HG02763 (cell line): ENCODE results near the gene ZNF740.
"Not testable (repeated sequence)": the region's sequence is repeated elsewhere in the genome, so short reads cannot be mapped to it uniquely, and the experiment has no call there.

Source experiments
- ATAC-seq: cut with Tn5 transposase; IDR thresholded peaks from one replicate; pipeline ENCODE4 v1.9.1; 2021; ENCODE audit warnings: mild to moderate bottlenecking, moderate library complexity; ENCODE audit not compliant: unreplicated experiment

ZNF740 gene

GRCh38 chr12:53180220-53180930 lies at the start of gene ZNF740, which contains the start of gene CSAD:
ZNF740 (plus strand) TSS chr12:53180722; CDS start chr12:53181984, 1,262 bp downstream.
CSAD (minus strand) TSS chr12:53180925; CDS start chr12:53173470, 7,455 bp downstream.
- peak; percentile 93 for ATAC-seq

- no peak for ATAC-seq
Measured at GRCh38 chr12:53131844-53132243, 48.7 kb upstream of the ZNF740 start.

DNA sequence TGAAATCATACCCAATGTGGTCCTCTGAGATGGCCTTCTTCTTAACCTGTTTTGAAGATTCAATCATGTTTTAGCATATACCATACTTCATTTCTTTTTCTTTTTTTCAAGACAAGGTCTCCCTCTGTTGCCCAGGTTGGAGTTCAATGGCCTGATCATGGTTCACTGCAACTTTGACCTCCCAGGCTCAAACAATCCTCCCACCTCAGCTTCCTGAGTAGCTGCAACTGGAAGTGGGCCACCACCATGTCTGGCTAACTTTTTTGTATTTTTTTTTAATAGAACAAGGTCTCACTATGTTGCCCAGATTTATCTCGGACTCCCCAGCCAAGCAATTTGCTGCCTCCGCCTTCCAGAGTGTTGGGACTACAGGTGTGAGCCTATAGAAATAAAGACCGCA lies 46.8 kb upstream of the ZNF740 start:
- no peak for ATAC-seq

- ATAC-seq, result no peak
Measured at GRCh38 chr12:53143355-53143754, 37.2 kb upstream of the ZNF740 start.

GRCh38 chr12:53145383-53146260 lies 34.9 kb upstream of the ZNF740 start:
- no peak for ATAC-seq

DNA sequence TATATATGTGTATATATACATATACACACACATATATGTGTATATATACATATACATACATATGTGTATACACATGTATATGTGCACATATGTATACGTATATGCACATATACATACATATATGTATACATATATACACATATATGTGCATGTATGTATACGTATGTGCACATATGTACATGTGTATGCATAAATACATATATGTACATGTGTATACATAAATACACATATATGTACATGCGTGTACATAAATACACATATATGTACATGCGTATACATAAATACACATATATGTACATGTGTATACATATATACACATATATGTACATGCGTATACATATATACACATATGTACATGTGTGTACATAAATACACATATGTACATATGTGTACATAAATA lies 33.3 kb upstream of the ZNF740 start:
- no peak for ATAC-seq

DNA sequence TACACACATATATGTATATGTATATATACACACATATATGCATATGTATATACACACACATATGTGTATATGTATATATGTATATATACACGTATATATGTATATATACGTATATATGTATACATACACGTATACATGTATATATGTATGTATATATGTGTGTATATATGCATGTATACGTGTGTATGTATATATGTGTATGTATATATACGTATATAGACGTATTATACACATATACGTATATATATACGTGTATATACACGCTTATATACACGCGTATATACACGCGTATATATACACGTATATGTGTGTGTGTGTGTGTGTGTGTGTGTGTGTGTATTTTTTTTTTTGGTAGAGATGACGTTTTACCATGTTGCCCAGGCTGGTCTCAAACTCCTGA lies 32.9 kb upstream of the ZNF740 start:
- no peak for ATAC-seq

- no peak for ATAC-seq
Measured at GRCh38 chr12:53151039-53151438, 29.5 kb upstream of the ZNF740 start.

- ATAC-seq, result no peak
Measured at GRCh38 chr12:53152390-53152789, 28.1 kb upstream of the ZNF740 start.

GRCh38 chr12:53159195-53159839 lies 21.2 kb upstream of the ZNF740 start:
- peak; percentile 84 for ATAC-seq

DNA sequence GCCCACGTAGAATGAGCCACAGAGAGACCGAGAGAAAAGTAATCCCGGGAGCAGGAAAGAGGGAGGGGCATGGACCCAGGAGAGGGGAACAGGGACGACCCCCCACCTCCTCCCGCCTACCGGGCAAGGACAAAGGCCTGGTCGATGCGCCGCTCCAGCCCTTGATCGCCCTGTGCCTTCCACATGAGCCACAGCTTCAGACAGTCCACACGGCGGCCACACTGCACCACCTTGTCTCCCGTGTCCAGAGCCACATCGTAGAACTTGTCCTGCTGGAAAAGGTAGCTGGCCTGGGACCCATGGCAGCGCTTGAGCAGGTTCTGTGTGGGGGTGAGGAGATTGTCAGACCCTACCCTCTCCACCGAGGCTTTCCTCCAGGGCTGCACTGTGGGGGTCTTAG lies 20.5 kb upstream of the ZNF740 start:
- no peak for ATAC-seq

DNA sequence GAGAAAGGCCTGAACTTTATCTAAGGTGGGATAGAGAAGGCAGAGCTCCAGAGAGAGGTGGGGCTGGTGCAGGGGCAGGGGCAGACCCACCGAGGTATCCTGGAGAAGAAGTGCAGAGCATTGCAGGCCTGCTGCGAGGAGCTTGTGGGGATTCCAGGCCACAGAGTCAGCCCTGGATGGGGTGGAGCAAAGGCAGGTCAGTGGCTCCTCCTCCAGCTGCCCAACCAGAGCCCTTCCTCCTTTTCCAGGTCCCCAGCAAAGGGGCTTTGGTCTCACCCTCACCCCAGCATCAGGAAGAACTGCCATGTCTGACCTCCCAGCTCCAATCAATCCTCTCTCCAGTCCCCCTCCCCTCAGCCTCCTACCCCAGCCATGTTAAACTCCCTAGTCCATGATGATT lies 19.8 kb upstream of the ZNF740 start:
- no peak for ATAC-seq

GRCh38 chr12:53161119-53161911 lies 19.2 kb upstream of the ZNF740 start:
- no peak for ATAC-seq

- not testable (repeated sequence) for ATAC-seq
Measured at GRCh38 chr12:53163008-53163407, 17.5 kb upstream of the ZNF740 start.

DNA sequence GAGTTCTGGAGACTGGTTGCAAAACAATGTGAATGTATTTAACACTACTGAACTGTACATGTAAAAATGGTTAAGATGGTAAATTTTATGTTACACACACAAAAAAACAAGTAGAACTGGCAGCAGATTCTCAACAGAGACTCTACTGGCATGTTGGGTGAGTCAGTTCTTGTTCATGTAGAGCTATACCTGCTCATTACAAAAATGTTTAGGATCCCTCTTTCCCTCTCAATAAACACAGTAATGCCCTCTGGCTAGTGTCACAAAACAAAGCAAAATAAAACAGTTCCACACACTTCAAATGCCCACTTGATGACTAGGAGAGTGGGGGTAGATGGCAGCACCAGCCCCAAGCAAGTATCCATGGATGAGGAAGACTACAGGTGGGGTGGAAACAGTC lies 13.7 kb upstream of the ZNF740 start:
- ATAC-seq, result no peak

DNA sequence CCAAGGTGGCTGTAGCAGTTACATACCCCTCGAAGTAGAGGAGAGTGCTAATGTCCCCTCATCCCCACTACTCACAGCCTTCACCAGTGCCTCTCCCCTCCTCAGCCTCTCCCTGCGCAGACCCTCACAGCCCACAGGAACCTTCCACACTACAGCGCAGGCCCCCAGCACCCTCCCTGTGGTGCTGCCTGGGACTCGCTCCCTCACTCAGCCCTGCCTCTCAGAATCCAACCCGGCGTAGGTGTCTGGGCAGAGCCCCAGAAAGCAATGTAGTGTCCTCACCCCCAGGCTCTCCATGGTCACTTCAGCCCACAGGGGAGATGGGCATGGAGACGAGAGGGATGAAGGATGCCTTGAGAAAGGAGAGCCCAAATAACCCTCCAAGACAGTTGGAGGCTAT lies 10.9 kb upstream of the ZNF740 start:
- no peak for ATAC-seq

DNA sequence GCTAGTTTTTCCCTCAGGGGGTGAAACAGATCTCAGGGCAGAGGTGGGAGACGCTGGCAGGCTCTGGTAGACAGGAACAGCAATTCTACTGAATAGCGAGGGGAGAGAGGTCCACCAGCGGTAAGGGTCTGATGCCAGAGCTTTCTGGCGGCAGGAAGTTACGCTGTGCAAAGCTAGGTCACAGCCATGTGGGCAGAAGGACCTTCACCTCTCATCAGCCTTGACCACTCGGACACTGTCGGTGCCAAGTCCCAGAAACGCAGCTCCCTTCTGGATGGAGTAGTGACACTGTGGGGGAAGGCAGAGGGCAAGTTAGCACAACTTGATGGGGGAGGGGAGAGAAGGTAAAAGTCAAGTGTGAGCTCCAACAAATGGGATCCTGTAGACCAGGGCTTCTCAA lies 10.3 kb upstream of the ZNF740 start:
- ATAC-seq, result no peak

DNA sequence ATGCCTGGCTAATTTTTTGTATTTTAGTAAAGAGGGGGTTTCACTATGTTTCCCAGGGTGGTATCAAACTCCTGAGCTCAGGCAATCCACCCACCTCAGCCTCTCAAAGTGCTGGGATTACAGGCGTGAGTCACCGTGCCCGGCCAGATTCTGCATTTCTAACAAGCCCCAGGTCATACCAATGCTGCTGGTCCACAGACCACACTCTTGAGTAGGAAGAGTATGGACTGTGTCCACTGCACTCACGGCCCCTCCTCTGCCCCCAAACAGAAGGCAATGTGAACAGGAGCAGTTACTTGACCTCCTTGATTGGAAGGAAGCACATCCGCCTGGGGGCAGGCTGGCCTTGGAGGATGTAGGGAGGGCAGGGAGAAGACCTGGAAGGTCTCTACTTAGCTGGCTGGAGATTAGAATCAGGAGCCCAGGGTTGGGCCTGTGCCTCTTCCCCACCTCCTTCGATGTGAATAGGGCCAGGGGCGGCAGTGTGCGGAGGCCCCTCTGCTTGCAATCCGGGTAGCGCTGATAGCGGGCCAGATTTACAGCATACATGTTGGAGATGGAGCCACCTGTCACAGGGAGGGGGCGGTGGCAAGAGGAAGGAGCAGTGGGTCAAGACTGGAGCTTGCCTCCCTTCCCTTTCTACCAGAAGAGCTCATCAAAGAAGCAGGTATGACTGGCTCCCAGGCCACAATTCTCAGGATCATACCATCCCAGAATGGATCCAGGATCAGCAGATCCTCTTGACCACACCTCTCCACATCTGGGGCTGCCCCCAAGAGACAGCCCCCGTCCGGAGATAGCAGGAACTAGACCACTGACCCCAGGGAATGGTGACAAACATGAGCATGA lies 9.4 kb upstream of the ZNF740 start:
- no peak for ATAC-seq

GRCh38 chr12:53171725-53172329 lies 8.7 kb upstream of the ZNF740 start:
- ATAC-seq, result no peak
